T-helper 1 cell (primary cell): Measurements from ENCODE around the gene PTTG1IP.
A peak's percentile ranks its signal among the peaks of the same experiment; 100 is the strongest.
"Not testable (repeated sequence)": the region's sequence is repeated elsewhere in the genome, so short reads cannot be mapped to it uniquely, and the experiment has no call there.

Experiments
- DNase-seq, 5 donors: peaks; one replicate each; pipeline ENCODE4 v3.0.0-alpha.2; 2012 to 2020
- total RNA-seq, 4 donors: gene quantifications; one replicate each; lab custom pipeline; 2026; lab: John Stamatoyannopoulos, UW

PTTG1IP gene
- 77.8 to 85.1 (median 78.6) reads per million in 4 donors for total RNA-seq

GRCh38 chr21:44873356-44874239, at the start of gene PTTG1IP:
Gene PTTG1IP (minus strand): TSS chr21:44873690. CDS start chr21:44873616, 74 bp downstream.
- DNase-seq = peak; percentile 98 to 100 (median 99)

- DNase-seq = no peak
Observed at GRCh38 chr21:44921928-44922327, 48.4 kb upstream of the PTTG1IP start.

DNA sequence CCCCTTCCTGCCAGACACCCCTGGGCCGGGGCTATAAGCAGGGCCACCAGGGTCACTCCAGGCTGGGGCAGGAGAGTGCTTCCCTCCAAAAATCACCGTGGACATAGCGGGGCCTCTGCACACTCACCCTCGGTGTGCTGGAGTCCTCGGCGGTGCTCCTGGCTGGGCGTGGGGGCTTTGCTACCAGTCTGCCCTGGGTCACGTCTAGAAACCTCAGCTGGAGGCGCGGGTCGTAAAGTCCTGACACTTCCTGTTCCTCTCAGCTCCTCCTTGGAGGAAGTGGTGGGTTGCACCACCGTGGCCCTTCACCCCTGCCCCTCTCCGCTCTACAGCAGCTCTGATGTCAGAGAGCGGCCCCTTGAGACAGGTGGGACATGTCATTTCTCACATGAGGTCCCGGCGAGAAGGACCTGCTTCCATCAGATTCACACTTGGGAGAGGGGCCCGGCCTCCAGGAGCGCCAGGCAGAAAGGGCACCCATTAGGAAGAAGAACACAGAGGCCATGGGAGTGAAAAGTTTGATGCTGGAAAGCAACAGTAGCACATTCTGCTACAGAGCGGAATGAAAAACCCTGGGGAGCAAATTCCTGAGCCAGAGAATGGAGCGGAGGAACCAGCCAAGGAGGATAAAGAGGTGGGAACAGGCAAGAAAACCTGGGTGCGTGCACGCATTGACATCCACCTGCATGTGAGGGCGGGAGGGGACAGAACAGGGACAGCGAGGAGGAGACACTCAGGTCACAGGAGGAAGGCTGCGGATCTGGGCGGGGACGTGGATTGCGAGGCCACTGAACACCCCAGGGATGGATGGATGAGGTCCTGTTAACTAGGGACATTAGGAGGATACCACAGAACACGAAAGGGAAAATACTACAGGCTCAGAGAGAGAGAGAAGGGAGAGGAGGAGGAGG, 47.5 kb upstream of the PTTG1IP start, which contains the start of gene ITGB2:
TSS of gene ITGB2 (minus strand) at position 206 of the 911 bp plus-strand sequence. CDS start 10,117 bp downstream, outside the sequence.
- peak in 3 of 5 donors; percentile 35 to 82 (median 43) for DNase-seq

- DNase-seq = no peak
Observed at GRCh38 chr21:44919913-44920693, 46.6 kb upstream of the PTTG1IP start.

DNA sequence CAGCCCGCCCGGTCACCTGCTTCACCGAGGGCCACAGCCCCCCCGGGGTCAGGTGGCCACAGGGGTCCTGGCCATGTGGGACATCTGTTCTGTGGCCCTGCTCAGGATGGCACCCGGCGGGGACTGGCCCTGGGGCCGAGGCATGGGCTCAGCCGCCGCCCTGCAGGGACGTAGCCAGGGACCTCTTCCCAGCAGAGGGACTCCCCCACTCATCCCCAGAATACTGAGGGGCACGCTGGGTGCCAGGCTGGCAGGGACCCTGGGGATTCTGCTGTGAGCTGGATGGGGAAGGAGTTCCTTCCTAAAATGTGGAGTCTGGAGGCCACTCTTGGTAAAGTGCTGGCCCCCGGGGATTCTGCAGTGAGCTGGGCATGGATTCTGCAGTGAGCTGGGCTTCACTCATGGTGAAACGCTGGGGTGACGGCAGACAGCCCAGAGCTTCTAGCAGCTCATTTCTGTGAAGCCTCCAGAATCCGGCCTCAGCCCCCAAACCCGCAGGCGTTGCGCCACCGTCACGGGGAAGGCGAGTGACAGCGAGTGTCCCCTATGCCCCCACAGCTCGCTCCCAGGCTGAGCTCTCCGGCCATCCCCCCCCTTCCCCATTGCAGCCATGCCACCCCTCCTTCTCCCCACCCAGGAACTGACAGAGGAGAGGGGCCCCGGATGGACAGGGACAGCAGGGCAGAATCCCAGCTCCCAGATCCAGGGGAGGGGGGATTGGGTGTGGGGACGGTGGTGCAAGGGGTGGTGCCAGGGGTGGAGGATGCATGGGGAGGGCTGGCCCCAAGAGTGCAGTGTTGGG, 45.8 kb upstream of the PTTG1IP start:
- no peak for DNase-seq

DNA sequence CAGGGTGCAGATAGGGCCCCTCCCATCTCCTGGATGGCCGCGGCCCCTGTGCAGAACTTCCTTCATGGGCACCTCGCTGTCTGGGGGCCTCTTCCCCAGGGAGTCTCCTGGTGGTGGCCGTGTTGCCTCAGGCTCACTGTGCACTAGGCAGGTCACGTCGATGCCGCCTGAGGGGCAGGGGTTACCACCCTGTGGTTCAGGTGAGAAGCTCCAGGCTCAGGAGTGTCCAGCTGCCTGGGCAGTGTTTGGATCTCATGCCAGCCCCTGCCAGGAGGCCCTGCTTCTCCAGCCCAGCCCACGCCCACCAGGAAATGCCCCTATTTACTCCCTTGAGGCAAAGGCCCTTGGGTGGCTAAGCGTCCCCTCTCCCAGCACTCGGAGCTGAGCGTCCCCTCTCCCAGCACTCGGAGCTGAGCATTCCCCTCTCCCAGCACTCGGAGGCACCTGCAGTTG, 45.1 kb upstream of the PTTG1IP start:
- DNase-seq = no peak

GRCh38 chr21:44918107-44918470, 44.6 kb upstream of the PTTG1IP start:
- no peak for DNase-seq

DNA sequence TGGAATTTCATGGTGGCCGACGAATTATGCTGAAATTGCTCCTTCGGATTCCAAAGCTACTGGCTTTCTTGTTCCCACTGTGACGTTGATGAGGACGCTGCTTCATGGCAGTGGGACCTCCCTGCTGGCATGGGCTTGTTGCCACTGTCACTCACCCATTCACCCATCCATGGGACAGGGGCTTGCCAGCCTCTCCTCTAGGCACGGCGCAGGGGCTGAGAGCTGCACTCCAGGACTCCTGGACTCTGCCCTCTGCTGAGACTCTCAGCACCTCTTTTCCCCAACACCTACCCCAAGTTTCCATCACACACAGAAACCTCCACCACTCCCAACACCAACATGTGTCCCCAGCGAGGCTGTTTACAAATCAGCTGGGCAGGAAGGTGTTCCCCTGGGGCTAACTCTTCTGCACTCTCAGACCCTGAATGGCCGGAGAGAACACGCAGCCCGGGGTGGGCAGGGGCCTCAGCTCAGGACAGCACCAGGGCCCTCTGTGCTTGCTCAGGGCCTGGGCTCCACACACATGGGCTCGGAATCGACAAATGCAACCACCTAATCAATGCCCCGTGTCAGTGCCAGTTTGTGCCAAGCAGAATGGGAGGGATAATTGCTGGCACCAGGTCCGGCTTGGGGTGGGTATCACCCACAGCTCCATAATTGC, 44.1 kb upstream of the PTTG1IP start:
- no peak for DNase-seq

DNA sequence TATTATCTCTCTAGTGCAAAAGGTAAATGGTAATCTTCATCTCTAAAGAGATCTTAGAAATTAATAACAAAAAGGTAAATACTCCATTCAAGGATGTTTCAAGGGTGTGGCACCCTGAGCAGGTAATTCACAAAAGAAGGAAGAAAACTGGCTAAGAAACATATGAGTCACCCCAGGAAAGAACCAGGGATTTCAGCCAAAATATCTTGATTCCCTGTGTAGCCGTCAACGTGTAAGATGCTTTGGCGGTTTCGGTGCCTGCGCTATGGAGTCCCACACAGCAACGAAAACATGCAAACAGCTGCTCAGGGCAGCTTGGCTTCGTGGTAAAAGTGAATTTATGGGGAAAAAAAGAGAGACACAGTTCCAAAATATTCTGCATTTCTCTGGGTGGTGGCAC, 43.5 kb upstream of the PTTG1IP start:
- no peak for DNase-seq

DNA sequence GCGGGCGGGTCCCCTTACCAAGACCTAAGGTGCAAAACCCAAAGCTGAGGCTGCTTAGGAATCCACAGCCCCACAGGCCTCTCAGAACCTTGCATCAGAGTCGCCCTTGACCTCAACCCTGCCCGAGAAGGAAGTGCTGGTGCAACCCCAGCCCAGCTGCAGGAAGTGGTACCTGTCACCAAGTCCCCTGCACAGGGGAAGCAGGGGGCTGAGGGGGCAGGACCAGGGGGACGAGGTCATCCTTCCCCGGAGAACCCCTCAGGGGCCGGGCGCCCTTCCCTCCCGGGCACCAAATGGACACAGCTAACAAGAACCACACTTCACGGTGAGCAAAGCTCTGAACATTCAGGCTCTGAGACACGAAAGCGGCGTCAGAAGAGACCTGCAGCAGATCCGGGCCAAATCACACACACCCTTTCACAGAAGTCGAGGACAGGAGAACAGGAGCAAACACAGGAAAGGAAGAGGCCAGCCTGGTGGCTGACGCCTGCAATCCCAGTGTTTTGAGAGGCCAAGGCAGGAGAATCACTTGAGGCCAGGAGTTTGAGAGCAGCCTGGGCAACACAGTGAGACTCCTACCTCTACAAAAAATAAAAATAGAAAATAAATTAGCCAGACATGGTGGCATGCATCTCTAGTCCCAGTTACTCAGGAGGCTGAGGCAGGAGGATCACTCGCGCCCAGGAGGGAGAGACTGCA, 40.8 kb upstream of the PTTG1IP start:
- peak in 3 of 5 donors; percentile 27 to 88 (median 38) for DNase-seq

- DNase-seq = no peak
Observed at GRCh38 chr21:44913425-44914175, 40.1 kb upstream of the PTTG1IP start.

- not testable (repeated sequence) for DNase-seq
Observed at GRCh38 chr21:44912506-44913412, 39.3 kb upstream of the PTTG1IP start.

GRCh38 chr21:44912158-44912473, 38.6 kb upstream of the PTTG1IP start:
- DNase-seq = no peak

GRCh38 chr21:44911384-44912157, 38.1 kb upstream of the PTTG1IP start:
- DNase-seq = peak in 4 of 5 donors; percentile 44 to 87 (median 52)

DNA sequence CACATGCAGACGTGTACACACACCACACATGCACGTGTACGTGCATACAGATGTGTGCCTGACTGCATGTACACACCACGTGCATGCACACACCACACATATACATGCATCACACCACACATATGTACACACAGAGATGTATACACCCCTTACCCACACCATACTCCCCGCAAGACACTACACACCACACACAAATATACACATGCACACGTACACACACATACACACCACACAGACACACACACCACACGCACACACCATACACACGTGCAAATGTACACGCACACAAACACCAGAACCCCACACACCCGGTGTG, 37.5 kb upstream of the PTTG1IP start:
- no peak for DNase-seq

- no peak for DNase-seq
Observed at GRCh38 chr21:44910229-44911067, 37.0 kb upstream of the PTTG1IP start.

GRCh38 chr21:44909719-44910118, 36.2 kb upstream of the PTTG1IP start:
- DNase-seq = no peak
